Activated B cell treated with CpG ODN at 0.5 μM for 24 hours (primary cell): ENCODE measurements around the gene SUCLG1. TPM values are rescaled to one million over a fixed set of nuclear protein-coding genes. Genes with fewer than 3 reads are reported as not detected.

ENCODE experiments used
- ATAC-seq: fragments of 200-7000 bp; cut with Tn5 transposase; one replicate; pipeline ENCODE4 v1.10.0; 2021; ENCODE audit warnings: low read depth, mild to moderate bottlenecking, moderate library complexity
- CTCF ChIA-PET: fragments of 350-600 bp; sonication (Branson Sonifier 250); formaldehyde crosslinking; loops from one replicate; lab custom pipeline; 2021; ENCODE audit warnings: antibody characterized with exemption; lab: Charles Lee
- POLR2A ChIA-PET: fragments of 350-600 bp; sonication (Branson Sonifier 250); formaldehyde crosslinking; loops from one replicate; lab custom pipeline; 2021; ENCODE audit warnings: antibody characterized with exemption; lab: Charles Lee
- DNase-seq: peaks from one replicate; pipeline ENCODE4 v3.0.0; 2022
- H3K27ac Mint-ChIP-seq: one replicate; pipeline ENCODE4 v1.8.0; 2020; ENCODE audit warnings: mixed read lengths
- H3K27me3 Mint-ChIP-seq: one replicate; pipeline ENCODE4 v1.8.0; 2021; ENCODE audit warnings: mixed read lengths
- H3K36me3 Mint-ChIP-seq: one replicate; pipeline ENCODE4 v1.8.0; 2021; ENCODE audit warnings: low read depth, mixed read lengths
- H3K4me1 Mint-ChIP-seq: one replicate; pipeline ENCODE4 v1.8.0; 2021; ENCODE audit warnings: mixed read lengths
- H3K4me3 Mint-ChIP-seq: one replicate; pipeline ENCODE4 v1.8.0; 2020; ENCODE audit warnings: mild to moderate bottlenecking, mixed read lengths
- H3K9me3 Mint-ChIP-seq: one replicate; pipeline ENCODE4 v1.8.0; 2020; ENCODE audit warnings: mixed read lengths
- CTCF ChIP-seq: fragments of 200-600 bp; IDR thresholded peaks from one replicate; pipeline ENCODE4 v1.8.0; 2022; ENCODE audit warnings: antibody characterized with exemption, mild to moderate bottlenecking
- intact Hi-C: fragments of 100-400 bp; cut with micrococcal nuclease; formaldehyde crosslinking; loops from one replicate; pipeline ENCODE4 v1.15.1; 2024
- total RNA-seq: library from RNA; stranded (reverse); gene quantifications from 2 replicates; pipeline ENCODE4 v1.2.3, GENCODE V29; 2022

SUCLG1 gene
- total RNA-seq, 1 donor from 2014 or later: 45.9 TPM

GRCh38 chr2:84450288-84451227 lies 8.5 kb downstream of the SUCLG1 start:
- Mint-ChIP-seq H3K4me1 (peaks cover 18% of the 10 kb centered on the region), H3K9me3 (no peaks in the 10 kb centered on the region), H3K27ac (no peak overlapping the region), H3K27me3 (no peaks in the 10 kb centered on the region), H3K4me3 (no peak overlapping the region), H3K36me3 (peaks cover 32% of the 10 kb centered on the region)
- DNase-seq (no peak), ATAC-seq (no peak)
- POLR2A ChIA-PET: no interaction called here
- CTCF ChIA-PET: no interaction called here
- intact Hi-C loops: no loop called here
- TF ChIP-seq CTCF: no peak

GRCh38 chr2:84449711-84450110 lies 9.4 kb downstream of the SUCLG1 start:
- DNase-seq (no peak), ATAC-seq (no peak)
- Mint-ChIP-seq H3K36me3 (peaks cover 39% of the 10 kb centered on the region), H3K27ac (no peak overlapping the region), H3K4me1 (peaks cover 18% of the 10 kb centered on the region), H3K27me3 (no peaks in the 10 kb centered on the region), H3K4me3 (no peak overlapping the region), H3K9me3 (no peaks in the 10 kb centered on the region)
- intact Hi-C loops: no loop called here
- CTCF ChIA-PET: no interaction called here
- POLR2A ChIA-PET: no interaction called here
- TF ChIP-seq CTCF: no peak

GRCh38 chr2:84449055-84449454 lies 10.0 kb downstream of the SUCLG1 start:
- intact Hi-C loops: no loop called here
- H3K27ac Mint-ChIP-seq: no peak overlapping the region
- ChIA-PET CTCF (no interaction called here), POLR2A (interaction anchor here (0.7 kb wide), 2 partner anchors 20 to 665 kb away, joined by 3 to 5 read pairs; no protein-coding TSS in a partner anchor)
- no peak overlapping the region for H3K4me3 Mint-ChIP-seq
- H3K27me3 Mint-ChIP-seq: no peaks in the 10 kb centered on the region
- TF ChIP-seq CTCF: no peak
- peaks cover 44% of the 10 kb centered on the region for H3K36me3 Mint-ChIP-seq
- no peak for ATAC-seq
- no peak for DNase-seq
- no peaks in the 10 kb centered on the region for H3K9me3 Mint-ChIP-seq
- H3K4me1 Mint-ChIP-seq: peaks cover 18% of the 10 kb centered on the region

GRCh38 chr2:84443477-84443876 lies 15.6 kb downstream of the SUCLG1 start:
- CTCF ChIA-PET: no interaction called here
- no peaks in the 10 kb centered on the region for H3K9me3 Mint-ChIP-seq
- DNase-seq (no peak), ATAC-seq (no peak)
- H3K27ac Mint-ChIP-seq: no peak overlapping the region
- H3K4me3 Mint-ChIP-seq: no peak overlapping the region
- no peak for TF ChIP-seq CTCF
- peaks cover 83% of the 10 kb centered on the region for H3K36me3 Mint-ChIP-seq
- intact Hi-C loops: no loop called here
- no peaks in the 10 kb centered on the region for H3K27me3 Mint-ChIP-seq
- no peaks in the 10 kb centered on the region for H3K4me1 Mint-ChIP-seq
- POLR2A ChIA-PET: no interaction called here

GRCh38 chr2:84442888-84443287 lies 16.2 kb downstream of the SUCLG1 start:
- CTCF ChIA-PET: no interaction called here
- H3K27me3 Mint-ChIP-seq: no peaks in the 10 kb centered on the region
- no peaks in the 10 kb centered on the region for H3K4me1 Mint-ChIP-seq
- intact Hi-C loops: no loop called here
- no peak overlapping the region for H3K27ac Mint-ChIP-seq
- H3K9me3 Mint-ChIP-seq: no peaks in the 10 kb centered on the region
- no peak overlapping the region for H3K4me3 Mint-ChIP-seq
- peaks cover 86% of the 10 kb centered on the region for H3K36me3 Mint-ChIP-seq
- no peak for TF ChIP-seq CTCF
- POLR2A ChIA-PET: no interaction called here
- DNase-seq (no peak), ATAC-seq (no peak)
